GM18519 (cell line): ENCODE data around the gene SCUBE1.

Experiments
- ATAC-seq: cut with Tn5 transposase; IDR thresholded peaks from one replicate; pipeline ENCODE4 v1.9.1; 2021; ENCODE audit warnings: mild to moderate bottlenecking, moderate library complexity; ENCODE audit not compliant: unreplicated experiment, low FRiP score

SCUBE1 gene

GRCh38 chr22:43186272-43187170, 156.7 kb downstream of the SCUBE1 start, which contains the start of gene TTLL12:
TSS of gene TTLL12 (minus strand) at chr22:43187134. CDS start at chr22:43187069, 65 bp downstream.
- no peak for ATAC-seq

- no peak for ATAC-seq
These were observed 157.3 kb downstream of the SCUBE1 start for GRCh38 chr22:43185860-43186261.

- ATAC-seq: no peak
These were observed 159.5 kb downstream of the SCUBE1 start for GRCh38 chr22:43183496-43184277.

- no peak for ATAC-seq
These were observed 160.4 kb downstream of the SCUBE1 start for GRCh38 chr22:43182726-43183125.

GRCh38 chr22:43182118-43182517, 161.1 kb downstream of the SCUBE1 start:
- no peak for ATAC-seq

- no peak for ATAC-seq
These were observed 161.7 kb downstream of the SCUBE1 start for GRCh38 chr22:43181321-43182076.

- no peak for ATAC-seq
These were observed 162.5 kb downstream of the SCUBE1 start for GRCh38 chr22:43180670-43181069.

GRCh38 chr22:43179911-43180195, 163.3 kb downstream of the SCUBE1 start:
- no peak for ATAC-seq

GRCh38 chr22:43179146-43179910, 163.8 kb downstream of the SCUBE1 start:
- ATAC-seq: no peak

- no peak for ATAC-seq
These were observed 165.7 kb downstream of the SCUBE1 start for GRCh38 chr22:43177479-43177878.

- no peak for ATAC-seq
These were observed 167.1 kb downstream of the SCUBE1 start for GRCh38 chr22:43176090-43176489.

- ATAC-seq: no peak
These were observed 168.1 kb downstream of the SCUBE1 start for GRCh38 chr22:43174941-43175531.

GRCh38 chr22:43173976-43174720, 169.0 kb downstream of the SCUBE1 start:
- ATAC-seq: no peak

GRCh38 chr22:43173566-43173965, 169.6 kb downstream of the SCUBE1 start:
- no peak for ATAC-seq

- no peak for ATAC-seq
These were observed 171.0 kb downstream of the SCUBE1 start for GRCh38 chr22:43172191-43172590.

- ATAC-seq: no peak
These were observed 171.6 kb downstream of the SCUBE1 start for GRCh38 chr22:43171607-43172006.

- ATAC-seq: no peak
These were observed 172.1 kb downstream of the SCUBE1 start for GRCh38 chr22:43171019-43171491.

GRCh38 chr22:43170131-43170480, 173.1 kb downstream of the SCUBE1 start:
- no peak for ATAC-seq
